Adipose tissue (tissue), 3 donors: ENCODE data around the gene DCP1A. TPM values are rescaled to one million over a fixed set of nuclear protein-coding genes. Genes with fewer than 3 reads are reported as not detected.
"Not testable (repeated sequence)": the region's sequence is repeated elsewhere in the genome, so short reads cannot be mapped to it uniquely, and the experiment has no call there.

Experiments used
- H3K27ac ChIP-seq: one replicate; pipeline ENCODE4 v1.5.1; 2013; ENCODE audit warnings: low read depth, low read length
- WGBS, 3 donors: extraction: QIAGEN DNeasy Blood & Tissue Kit; methylation state at CpG; one replicate each; pipeline ENCODE4 v1.1.7; 2013; 5-methylcytosine and 5-hydroxymethylcytosine counted together
- polyA plus RNA-seq, 3 donors: library from polyadenylated mRNA; stranded (reverse); fragments of 200-250 nt; gene quantifications; one replicate each; pipeline ENCODE4 v1.2.3, GENCODE V29; 2013
- donor health status: healthy with polysubstance abuse.
- donor health status: Bipolar disorder and iron deficiency.
- donor health status: healthy.

Gene DCP1A
- polyA plus RNA-seq: 10 to 100 TPM in 1 of 3 donors, 1 to 10 TPM in 2; 3.9 to 10.1 (median 6.9) TPM

DNA sequence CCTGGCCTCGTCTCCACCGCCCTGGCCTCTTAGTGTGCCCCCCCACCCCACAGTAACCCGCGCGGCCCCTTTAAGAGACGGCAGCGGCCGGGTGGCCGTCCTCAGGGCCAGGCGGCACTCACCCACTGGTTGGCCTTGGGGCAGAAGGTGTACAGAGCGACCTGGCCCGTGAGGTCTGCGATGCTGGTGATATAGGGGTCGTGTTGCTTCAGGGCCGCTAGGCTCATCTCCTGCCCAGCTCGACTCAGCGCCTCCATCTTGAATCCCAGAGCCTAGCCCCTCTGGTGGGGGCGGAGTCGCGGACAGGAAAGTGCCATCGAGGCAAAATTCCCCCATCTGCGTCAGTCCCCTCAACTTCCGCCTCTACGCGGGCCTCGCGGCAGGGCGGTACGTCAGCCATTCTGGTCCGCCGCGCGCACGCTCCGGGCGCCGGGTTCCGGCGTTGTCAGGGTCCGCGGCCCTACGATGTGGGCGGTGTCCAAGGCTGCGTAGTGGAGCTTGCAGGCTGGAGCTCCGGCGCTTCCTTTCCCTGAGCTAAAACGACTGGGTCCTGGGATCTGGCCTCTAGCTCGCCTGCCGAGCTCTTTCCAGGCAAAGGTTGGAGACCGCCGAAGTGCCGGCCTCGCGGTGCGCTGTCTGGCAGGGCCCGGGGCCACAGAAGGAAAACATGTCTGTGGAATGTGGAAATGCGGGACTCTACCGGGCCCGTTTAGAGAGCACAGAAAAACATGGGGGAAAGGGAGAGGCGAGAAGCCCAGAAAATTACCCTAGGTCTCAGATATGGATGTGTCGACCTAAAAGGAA, at the start of gene DCP1A:
DCP1A (minus strand) TSS at position 283 of the 804 bp plus-strand sequence; CDS start at position 257, 26 bp downstream.
- 0% methylated on average over 61 of the region's 61 CpGs for WGBS, 3 donors

GRCh38 chr3:53384465-53385423, 37.4 kb upstream of the DCP1A start:
- no peak overlapping the region for H3K27ac ChIP-seq
- 52 to 83% (median 79%) methylated on average over 6 of the region's 6 CpGs for WGBS, 3 donors

More for the DNA sequence above, at the start of gene DCP1A:
- H3K27ac ChIP-seq: no peak within 1 kb of the TSS

- 86 to 92% (median 90%) methylated on average over 4 of the region's 4 CpGs for WGBS, 3 donors
These were observed 34.8 kb upstream of the DCP1A start for GRCh38 chr3:53382106-53382505.

DNA sequence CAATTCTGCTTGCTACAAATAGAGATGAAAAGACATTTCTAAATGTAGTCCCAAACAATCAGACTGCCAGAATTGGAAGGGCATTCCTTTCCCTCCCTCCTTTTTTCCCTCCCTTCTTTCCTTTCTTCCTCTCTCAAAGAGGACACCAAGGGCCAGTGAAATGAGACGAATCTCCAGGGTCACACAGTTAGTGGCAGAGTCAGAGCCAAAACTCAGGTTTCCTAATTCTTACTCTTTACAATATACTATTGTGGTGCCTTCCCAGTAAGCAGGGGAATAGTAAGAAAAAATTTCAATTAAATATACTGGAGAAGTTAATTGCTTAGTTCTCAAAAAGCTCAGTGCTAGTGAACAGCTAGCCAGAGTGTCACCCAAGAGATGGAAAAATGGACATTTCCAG, 33.0 kb upstream of the DCP1A start:
- WGBS, 3 donors: 47 to 71% (median 57%) methylated on average over 1 of the region's 1 CpG
- no peak overlapping the region for H3K27ac ChIP-seq

More at GRCh38 chr3:53382106-53382505, 34.8 kb upstream of the DCP1A start:
- H3K27ac ChIP-seq: no peak overlapping the region

- WGBS, 3 donors: 56 to 75% (median 70%) methylated on average over 1 of the region's 1 CpG
- H3K27ac ChIP-seq: no peak overlapping the region
These were observed 32.6 kb upstream of the DCP1A start for GRCh38 chr3:53379898-53380297.

- no peak overlapping the region for H3K27ac ChIP-seq
- 60 to 67% (median 61%) methylated on average over 4 of the region's 4 CpGs for WGBS, 3 donors
These were observed 30.5 kb upstream of the DCP1A start for GRCh38 chr3:53377794-53378193.

GRCh38 chr3:53376679-53377078, 29.3 kb upstream of the DCP1A start:
- no peak overlapping the region for H3K27ac ChIP-seq
- WGBS, 3 donors: 84 to 95% (median 86%) methylated on average over 3 of the region's 3 CpGs

- 50 to 54% (median 54%) methylated on average over 8 of the region's 8 CpGs for WGBS, 3 donors
These were observed 27.7 kb upstream of the DCP1A start for GRCh38 chr3:53375019-53375418.

DNA sequence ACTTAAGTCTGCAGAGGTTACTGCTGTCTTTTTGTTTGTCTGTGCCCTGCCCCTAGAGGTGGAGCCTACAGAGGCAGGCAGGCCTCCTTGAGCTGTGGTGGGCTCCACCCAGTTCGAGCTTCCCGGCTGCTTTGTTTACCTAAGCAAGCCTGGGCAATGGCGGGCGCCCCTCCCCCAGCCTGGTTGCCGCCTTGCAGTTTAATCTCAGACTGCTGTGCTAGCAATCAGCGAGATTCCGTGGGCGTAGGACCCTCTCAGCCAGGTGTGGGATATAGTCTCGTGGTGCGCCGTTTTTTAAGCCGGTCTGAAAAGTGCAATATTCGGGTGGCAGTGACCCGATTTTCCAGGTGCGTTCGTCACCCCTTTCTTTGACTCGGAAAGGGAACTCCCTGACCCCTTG, 23.4 kb upstream of the DCP1A start:
- WGBS, 3 donors: 49 to 83% (median 78%) methylated on average over 8 to 13 of the region's 17 CpGs
- not testable (repeated sequence) for H3K27ac ChIP-seq

More at GRCh38 chr3:53375019-53375418, 27.7 kb upstream of the DCP1A start:
- H3K27ac ChIP-seq: no peak overlapping the region

DNA sequence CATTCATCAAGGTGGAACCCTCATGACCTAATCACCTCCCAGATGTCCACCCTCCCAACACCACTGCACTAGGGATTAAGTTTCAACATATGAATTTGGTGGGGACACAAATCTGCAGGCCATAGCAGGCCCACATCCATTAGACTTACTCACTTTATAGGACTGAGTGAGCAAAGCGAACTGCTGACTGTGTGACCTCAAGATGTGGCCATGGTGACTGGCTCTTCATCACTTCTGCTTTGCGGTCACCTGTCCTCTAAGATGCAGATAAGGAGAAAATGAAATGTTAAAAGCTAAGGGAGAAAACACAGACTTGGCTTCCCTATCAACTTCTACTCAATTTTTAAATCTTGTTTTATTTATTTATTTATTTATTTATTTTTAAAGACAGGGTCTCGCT, 14.5 kb upstream of the DCP1A start:
- H3K27ac ChIP-seq: no peak overlapping the region
- WGBS, 3 donors: 92 to 96% (median 94%) methylated on average over 3 of the region's 3 CpGs

- no peak overlapping the region for H3K27ac ChIP-seq
- 46 to 65% (median 50%) methylated on average over 1 of the region's 1 CpG for WGBS, 3 donors
These were observed 10.1 kb upstream of the DCP1A start for GRCh38 chr3:53357458-53357857.

- 86 to 97% (median 88%) methylated on average over 2 of the region's 2 CpGs for WGBS, 3 donors
- no peak overlapping the region for H3K27ac ChIP-seq
These were observed 7.7 kb upstream of the DCP1A start for GRCh38 chr3:53354945-53355498.

GRCh38 chr3:53353202-53353601, 5.9 kb upstream of the DCP1A start:
- H3K27ac ChIP-seq: no peak overlapping the region
- WGBS, 3 donors: 69 to 83% (median 71%) methylated on average over 2 of the region's 2 CpGs

DNA sequence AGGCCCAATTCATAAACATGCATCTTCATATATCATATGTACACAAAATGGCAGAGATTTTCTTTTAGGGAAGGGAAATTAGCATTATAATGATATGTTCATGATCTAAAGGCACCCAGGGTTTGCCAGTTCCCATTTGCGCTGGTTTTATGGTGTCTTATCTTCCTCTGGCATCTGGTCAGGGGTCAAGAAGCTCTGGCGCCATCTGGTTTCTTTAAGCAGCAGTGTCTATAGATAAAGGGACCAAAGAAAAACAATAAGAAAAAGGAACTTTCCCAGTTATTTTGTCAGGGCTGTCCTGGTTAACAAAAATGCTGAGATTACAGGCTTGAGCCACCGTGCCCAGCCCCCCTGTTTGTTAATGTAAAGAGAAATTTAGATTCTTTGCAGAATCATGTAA, 3.3 kb upstream of the DCP1A start:
- 15 to 26% (median 26%) methylated on average over 3 of the region's 3 CpGs for WGBS, 3 donors

GRCh38 chr3:53348118-53348517, 775 bp upstream of the DCP1A start:
- 72 to 85% (median 77%) methylated on average over 19 of the region's 19 CpGs for WGBS, 3 donors
- not testable (repeated sequence) for H3K27ac ChIP-seq

More for the DNA sequence above, 3.3 kb upstream of the DCP1A start:
- H3K27ac ChIP-seq: no peak overlapping the region

DNA sequence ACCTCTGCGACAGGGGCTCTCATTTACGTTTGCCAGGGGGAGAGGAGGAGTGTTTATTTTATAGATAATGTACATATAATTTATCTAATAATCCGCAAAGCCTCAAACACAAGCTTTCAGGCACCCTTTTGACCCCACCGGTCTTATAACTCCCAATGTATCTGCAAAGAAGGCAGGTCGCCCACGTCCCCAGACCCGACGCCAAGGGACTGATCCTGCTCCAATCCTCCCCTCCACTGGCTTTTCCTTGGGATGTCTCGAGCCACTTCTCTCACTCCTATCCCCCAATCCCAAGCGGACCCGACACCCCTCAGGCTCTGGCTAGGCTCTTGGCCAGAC, 452 bp downstream of the DCP1A start:
- 0 to 1% (median 0%) methylated on average over 11 of the region's 11 CpGs for WGBS, 3 donors

GRCh38 chr3:53346514-53346913, 829 bp downstream of the DCP1A start:
- no peak overlapping the region for H3K27ac ChIP-seq
- WGBS, 3 donors: 0 to 1% (median 1%) methylated on average over 9 of the region's 9 CpGs

More for the DNA sequence above, 452 bp downstream of the DCP1A start:
- no peak overlapping the region for H3K27ac ChIP-seq

GRCh38 chr3:53342353-53342752, 5.0 kb downstream of the DCP1A start:
- 24 to 43% (median 38%) methylated on average over 3 of the region's 3 CpGs for WGBS, 3 donors
- no peak overlapping the region for H3K27ac ChIP-seq
